Aorta (tissue), 5 donors: ENCODE data around the gene RIC1. TPM values are rescaled to one million over a fixed set of nuclear protein-coding genes. Genes with fewer than 3 reads are reported as not detected.
"Not testable (repeated sequence)": the region's sequence is repeated elsewhere in the genome, so short reads cannot be mapped to it uniquely, and the experiment has no call there.

Experiments
- ATAC-seq: fragments of 200-7000 bp; cut with Tn5 transposase; one replicate; pipeline ENCODE4 v1.9.1; 2022; ENCODE audit warnings: moderate library complexity; ENCODE audit not compliant: low FRiP score
- DNase-seq, 2 donors: peaks; one replicate each; pipeline ENCODE4 v3.0.0-alpha.2; 2020
- H3K27ac ChIP-seq, 2 donors: one replicate each; pipeline ENCODE4 v1.5.1; 2013; ENCODE audit warnings: low read length in 2 of 2, mild to moderate bottlenecking in 2 of 2, moderate library complexity in 2 of 2, control low read depth in 1 of 2, inconsistent platforms in 1 of 2, low read depth in 1 of 2
- H3K27me3 ChIP-seq, 2 donors: one replicate each; pipeline ENCODE4 v1.6.1; 2013; ENCODE audit warnings: control low read depth in 1 of 2, low read length in 1 of 2, mild to moderate bottlenecking in 1 of 2, moderate library complexity in 1 of 2; ENCODE audit not compliant: insufficient read depth in 2 of 2, control insufficient read depth in 1 of 2
- H3K36me3 ChIP-seq, 2 donors: one replicate each; pipeline ENCODE4 v1.6.1; 2013; ENCODE audit warnings: control low read depth in 1 of 2, low read length in 1 of 2, mild to moderate bottlenecking in 1 of 2; ENCODE audit not compliant: insufficient read depth in 2 of 2, control insufficient read depth in 1 of 2
- H3K4me1 ChIP-seq, 2 donors: one replicate each; pipeline ENCODE4 v1.6.1; 2013; ENCODE audit warnings: low read length in 2 of 2, control low read depth in 1 of 2, mild to moderate bottlenecking in 1 of 2, moderate library complexity in 1 of 2; ENCODE audit not compliant: insufficient read depth in 2 of 2, control insufficient read depth in 1 of 2
- H3K4me3 ChIP-seq, 2 donors: one replicate each; pipeline ENCODE4 v1.5.1; 2013; ENCODE audit warnings: low read length in 2 of 2, control low read depth in 1 of 2, mild to moderate bottlenecking in 1 of 2
- H3K9me3 ChIP-seq: one replicate; pipeline ENCODE4 v1.6.1; 2013; ENCODE audit warnings: mild to moderate bottlenecking, low read length; ENCODE audit not compliant: control insufficient read depth
- WGBS, 2 donors: extraction: QIAGEN DNeasy Blood & Tissue Kit; methylation state at CpG; one replicate each; pipeline ENCODE4 v1.1.7; 2013; 5-methylcytosine and 5-hydroxymethylcytosine counted together
- intact Hi-C, 2 donors: fragments of 100-400 bp; cut with DNase I; formaldehyde crosslinking; loops; one replicate each; pipeline versions ENCODE4 v1.14.2 to v1.15.0; 2022
- polyA plus RNA-seq, 2 donors: library from polyadenylated mRNA; stranded (reverse); fragments of 200-250 nt; gene quantifications; one replicate each; pipeline ENCODE4 v1.2.3, GENCODE V29; 2013
- total RNA-seq, 2 donors: library from RNA; stranded (reverse); fragmentation: NEBNext Ultra II Directional; extraction: Animal tissue kit (Norgen Biotek cat#: 25700); gene quantifications; one replicate each; pipeline ENCODE4 v1.2.1, GENCODE V29; 2021
- donor health status: healthy with polysubstance abuse.
- donor health status: Bipolar disorder and iron deficiency.
- donor health status: DM: no; HTN: no; CAD: no.
- donor health status: DM: no; HTN: no; CAD: no.
- donor health status: DM: yes; HTN: yes; CAD: no.

The RIC1 gene
- total and polyA plus RNA-seq, 4 donors: 3.0 to 36.7 (median 17.3) TPM

- Histone ChIP-seq H3K27me3 (no peaks in the 10 kb centered on the region), H3K4me3 (no peak overlapping the region), H3K27ac (no peak overlapping the region), H3K36me3 (peaks cover 0 to 1% of the 10 kb centered on the region in 2 donors), H3K4me1 (no peaks in the 10 kb centered on the region), H3K9me3 (no peaks in the 10 kb centered on the region)
- no peak for ATAC-seq
- no peak for DNase-seq
- intact Hi-C loops: no loop called here
- 8 to 13% methylated on average over 2 of the region's 2 CpGs for WGBS, 2 donors
Measured at GRCh38 chr9:5670079-5670478, 41.2 kb downstream of the RIC1 start.

- H3K27ac ChIP-seq: no peak overlapping the region
- H3K4me1 ChIP-seq: no peaks in the 10 kb centered on the region
- H3K9me3 ChIP-seq: no peaks in the 10 kb centered on the region
- no peak for DNase-seq
- no peak overlapping the region for H3K4me3 ChIP-seq
- no peaks in the 10 kb centered on the region for H3K27me3 ChIP-seq
- intact Hi-C loops: no loop called here
- H3K36me3 ChIP-seq: no peaks in the 10 kb centered on the region
- 90 to 91% methylated on average over 3 of the region's 3 CpGs for WGBS, 2 donors
- no peak for ATAC-seq
Measured at GRCh38 chr9:5671711-5672353, 42.9 kb downstream of the RIC1 start.

- H3K27ac ChIP-seq, intact Hi-C loops, H3K4me1 ChIP-seq, H3K4me3 ChIP-seq, H3K9me3 ChIP-seq, DNase-seq, H3K36me3 ChIP-seq, ATAC-seq, H3K27me3 ChIP-seq: not testable (repeated sequence)
- 95 to 96% methylated on average over 11 of the region's 11 CpGs for WGBS, 2 donors
Measured at GRCh38 chr9:5675046-5675445, 46.1 kb downstream of the RIC1 start.

GRCh38 chr9:5683591-5683990 lies 54.7 kb downstream of the RIC1 start:
- DNase-seq, H3K4me1 ChIP-seq, H3K36me3 ChIP-seq, H3K4me3 ChIP-seq, ATAC-seq, intact Hi-C loops, H3K27me3 ChIP-seq, H3K27ac ChIP-seq, H3K9me3 ChIP-seq: not testable (repeated sequence)
- WGBS, 2 donors: 95 to 97% methylated on average over 11 of the region's 11 CpGs

GRCh38 chr9:5684101-5684500 lies 55.2 kb downstream of the RIC1 start:
- no peaks in the 10 kb centered on the region for H3K27me3 ChIP-seq
- WGBS, 2 donors: 96 to 98% methylated on average over 7 of the region's 7 CpGs
- no peaks in the 10 kb centered on the region for H3K36me3 ChIP-seq
- no peaks in the 10 kb centered on the region for H3K4me1 ChIP-seq
- H3K4me3 ChIP-seq: no peak overlapping the region
- H3K9me3 ChIP-seq: no peaks in the 10 kb centered on the region
- ATAC-seq (no peak), DNase-seq (no peak)
- no peak overlapping the region for H3K27ac ChIP-seq
- intact Hi-C loops: no loop called here

GRCh38 chr9:5688109-5688508 lies 59.2 kb downstream of the RIC1 start:
- DNase-seq: no peak
- no peak for ATAC-seq
- no peak overlapping the region for H3K27ac ChIP-seq
- no peaks in the 10 kb centered on the region for H3K4me1 ChIP-seq
- 37 to 57% methylated on average over 1 of the region's 1 CpG for WGBS, 2 donors
- intact Hi-C loops: no loop called here
- H3K9me3 ChIP-seq: no peaks in the 10 kb centered on the region
- H3K27me3 ChIP-seq: no peaks in the 10 kb centered on the region
- no peak overlapping the region for H3K4me3 ChIP-seq
- H3K36me3 ChIP-seq: no peaks in the 10 kb centered on the region

GRCh38 chr9:5690278-5690677 lies 61.4 kb downstream of the RIC1 start:
- 58 to 72% methylated on average over 1 of the region's 1 CpG for WGBS, 2 donors
- no peak for DNase-seq
- no peaks in the 10 kb centered on the region for H3K27me3 ChIP-seq
- no peaks in the 10 kb centered on the region for H3K36me3 ChIP-seq
- no peaks in the 10 kb centered on the region for H3K4me1 ChIP-seq
- intact Hi-C loops: loop anchor here in 1 of 2 donors (10.0 kb wide), 1 partner anchor 55 kb away; no protein-coding TSS in a partner anchor
- no peak for ATAC-seq
- no peak overlapping the region for H3K4me3 ChIP-seq
- no peak overlapping the region for H3K27ac ChIP-seq
- H3K9me3 ChIP-seq: no peaks in the 10 kb centered on the region

GRCh38 chr9:5695860-5696259 lies 67.0 kb downstream of the RIC1 start:
- intact Hi-C loops: loop anchor here in 1 of 2 donors (10.0 kb wide), 1 partner anchor 61 kb away; no protein-coding TSS in a partner anchor
- WGBS, 2 donors: 92 to 93% methylated on average over 2 of the region's 2 CpGs
- ATAC-seq: no peak

GRCh38 chr9:5696884-5697283 lies 68.0 kb downstream of the RIC1 start:
- Histone ChIP-seq H3K4me1 (peaks cover 0 to 7% of the 10 kb centered on the region in 2 donors), H3K4me3 (no peak overlapping the region), H3K36me3 (no peaks in the 10 kb centered on the region), H3K9me3 (no peaks in the 10 kb centered on the region), H3K27ac (peak overlapping the region in 1 of 2 donors; percentile 54), H3K27me3 (no peaks in the 10 kb centered on the region)
- ATAC-seq (no peak), DNase-seq (no peak)
- 72 to 79% methylated on average over 2 of the region's 2 CpGs for WGBS, 2 donors
- intact Hi-C loops: loop anchor here in 1 of 2 donors (10.0 kb wide), 1 partner anchor 62 kb away; no protein-coding TSS in a partner anchor

More at GRCh38 chr9:5695860-5696259, 67.0 kb downstream of the RIC1 start:
- peaks cover 0 to 7% of the 10 kb centered on the region in 2 donors for H3K4me1 ChIP-seq
- no peaks in the 10 kb centered on the region for H3K36me3 ChIP-seq
- H3K9me3 ChIP-seq: no peaks in the 10 kb centered on the region
- DNase-seq: no peak
- no peak overlapping the region for H3K4me3 ChIP-seq
- H3K27me3 ChIP-seq: no peaks in the 10 kb centered on the region
- no peak overlapping the region for H3K27ac ChIP-seq
